ENCODE data around the gene FAM83G. TPM values are rescaled to one million over a fixed set of nuclear protein-coding genes. Genes with fewer than 3 reads are reported as not detected.

The FAM83G gene
- total RNA-seq, 1 donor from 2014 or later, result 48.7 TPM

DNA sequence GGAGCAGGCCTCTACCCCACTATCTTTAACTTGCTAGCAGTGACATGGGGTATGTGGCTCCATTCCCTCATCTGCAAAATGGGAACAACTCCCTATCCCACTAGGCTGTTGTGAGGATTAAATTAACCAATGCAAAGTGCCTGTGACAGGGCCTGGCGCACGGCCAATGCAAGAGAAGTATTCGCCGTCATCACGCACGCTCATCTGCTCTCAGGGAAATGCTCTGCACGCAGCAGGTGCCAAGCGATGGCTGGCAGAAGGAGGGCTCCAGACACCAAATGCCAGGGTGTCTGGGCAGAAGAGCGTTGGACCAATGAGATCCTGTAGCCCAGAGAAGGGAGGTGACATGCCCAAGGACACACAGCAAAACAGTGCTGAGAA is 17.3 kb downstream of the FAM83G start:
- TF ChIP-seq, protein P1, sequence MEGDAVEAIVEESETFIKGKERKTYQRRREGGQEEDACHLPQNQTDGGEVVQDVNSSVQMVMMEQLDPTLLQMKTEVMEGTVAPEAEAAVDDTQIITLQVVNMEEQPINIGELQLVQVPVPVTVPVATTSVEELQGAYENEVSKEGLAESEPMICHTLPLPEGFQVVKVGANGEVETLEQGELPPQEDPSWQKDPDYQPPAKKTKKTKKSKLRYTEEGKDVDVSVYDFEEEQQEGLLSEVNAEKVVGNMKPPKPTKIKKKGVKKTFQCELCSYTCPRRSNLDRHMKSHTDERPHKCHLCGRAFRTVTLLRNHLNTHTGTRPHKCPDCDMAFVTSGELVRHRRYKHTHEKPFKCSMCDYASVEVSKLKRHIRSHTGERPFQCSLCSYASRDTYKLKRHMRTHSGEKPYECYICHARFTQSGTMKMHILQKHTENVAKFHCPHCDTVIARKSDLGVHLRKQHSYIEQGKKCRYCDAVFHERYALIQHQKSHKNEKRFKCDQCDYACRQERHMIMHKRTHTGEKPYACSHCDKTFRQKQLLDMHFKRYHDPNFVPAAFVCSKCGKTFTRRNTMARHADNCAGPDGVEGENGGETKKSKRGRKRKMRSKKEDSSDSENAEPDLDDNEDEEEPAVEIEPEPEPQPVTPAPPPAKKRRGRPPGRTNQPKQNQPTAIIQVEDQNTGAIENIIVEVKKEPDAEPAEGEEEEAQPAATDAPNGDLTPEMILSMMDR (IDR thresholded peaks at IDR 0.05; ENCODE audit: insufficient read depth, low read length, poor library complexity, severe bottlenecking), result no peak
- DNase-seq (ENCODE audit: low read depth), result no peak
- H3K27me3 ChIP-seq (ENCODE audit: control insufficient read depth, insufficient read depth, low read length), result no peaks in the 10 kb centered on the region
- no peaks in the 10 kb centered on the region for H3K36me3 ChIP-seq (ENCODE audit: control insufficient read depth, insufficient read depth, low read length)
- no peak overlapping the region for H3K4me3 ChIP-seq (ENCODE audit: low read depth, low read length)

DNA sequence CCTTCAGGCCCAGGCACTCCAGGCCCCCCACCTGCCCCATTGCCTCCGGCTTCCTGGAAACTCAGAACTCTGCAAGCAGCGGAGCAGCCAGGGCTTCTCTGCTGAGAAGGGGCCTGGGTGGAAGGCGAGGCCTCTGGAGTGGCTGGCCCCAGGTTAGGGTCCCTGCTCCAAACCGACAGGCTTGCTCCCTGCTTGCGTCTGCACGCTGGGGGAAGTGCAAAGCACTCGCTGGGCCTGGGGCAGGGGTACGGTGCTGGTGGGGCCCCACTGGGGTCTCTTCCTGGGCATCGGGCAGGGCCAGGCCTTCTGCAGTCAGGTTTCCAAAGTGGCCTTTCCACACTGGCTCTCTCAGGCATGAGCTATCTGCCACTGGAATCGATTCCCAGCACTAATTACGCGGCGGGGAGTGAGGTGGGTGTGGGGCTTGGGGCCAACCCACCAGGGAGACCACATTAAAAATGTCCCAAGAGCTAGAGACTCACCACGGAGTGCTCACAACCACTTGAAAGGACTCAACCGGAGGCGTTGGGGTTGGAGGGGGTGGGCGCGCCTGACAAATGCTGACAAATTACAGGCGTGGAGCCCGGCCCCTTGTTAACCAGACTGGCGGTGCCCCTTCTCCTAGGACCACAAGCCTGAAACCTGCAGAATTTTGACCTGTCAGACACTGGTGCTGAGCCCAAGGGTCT is 17.9 kb downstream of the FAM83G start:
- DNase-seq (ENCODE audit: low read depth), result no peak
- TF ChIP-seq, protein P1 (IDR thresholded peaks at IDR 0.05; ENCODE audit: insufficient read depth, low read length, poor library complexity, severe bottlenecking), result no peak
- Histone ChIP-seq H3K4me3 (ENCODE audit: low read depth, low read length) (no peak overlapping the region), H3K27me3 (ENCODE audit: control insufficient read depth, insufficient read depth, low read length) (no peaks in the 10 kb centered on the region), H3K36me3 (ENCODE audit: control insufficient read depth, insufficient read depth, low read length) (no peaks in the 10 kb centered on the region)

DNA sequence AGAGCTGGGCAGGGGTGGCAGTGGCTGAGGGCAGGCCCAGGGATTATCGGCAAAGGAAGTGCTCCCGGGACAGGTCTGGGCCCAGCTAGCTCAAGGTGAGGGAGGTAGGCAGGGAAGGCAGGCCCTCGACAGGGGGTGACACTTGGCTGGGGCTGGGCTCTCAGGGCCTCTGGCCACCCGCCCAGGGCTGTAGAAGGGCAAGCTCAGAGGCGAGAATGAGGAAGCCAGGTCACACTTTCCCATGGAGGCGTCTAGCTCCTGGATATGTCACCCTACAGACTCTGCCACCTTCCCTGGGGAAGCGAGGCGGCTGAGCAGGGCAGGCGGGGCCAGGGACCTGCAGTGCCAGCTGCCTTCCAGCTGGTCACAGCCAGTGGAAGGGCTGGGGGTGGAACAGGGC is 19.1 kb downstream of the FAM83G start:
- Histone ChIP-seq H3K36me3 (ENCODE audit: control insufficient read depth, insufficient read depth, low read length) (no peaks in the 10 kb centered on the region), H3K4me3 (ENCODE audit: low read depth, low read length) (no peak overlapping the region), H3K27me3 (ENCODE audit: control insufficient read depth, insufficient read depth, low read length) (no peaks in the 10 kb centered on the region)
- no peak for DNase-seq (ENCODE audit: low read depth)
- TF ChIP-seq, protein P1 (IDR thresholded peaks at IDR 0.05; ENCODE audit: insufficient read depth, low read length, poor library complexity, severe bottlenecking), result no peak

DNA sequence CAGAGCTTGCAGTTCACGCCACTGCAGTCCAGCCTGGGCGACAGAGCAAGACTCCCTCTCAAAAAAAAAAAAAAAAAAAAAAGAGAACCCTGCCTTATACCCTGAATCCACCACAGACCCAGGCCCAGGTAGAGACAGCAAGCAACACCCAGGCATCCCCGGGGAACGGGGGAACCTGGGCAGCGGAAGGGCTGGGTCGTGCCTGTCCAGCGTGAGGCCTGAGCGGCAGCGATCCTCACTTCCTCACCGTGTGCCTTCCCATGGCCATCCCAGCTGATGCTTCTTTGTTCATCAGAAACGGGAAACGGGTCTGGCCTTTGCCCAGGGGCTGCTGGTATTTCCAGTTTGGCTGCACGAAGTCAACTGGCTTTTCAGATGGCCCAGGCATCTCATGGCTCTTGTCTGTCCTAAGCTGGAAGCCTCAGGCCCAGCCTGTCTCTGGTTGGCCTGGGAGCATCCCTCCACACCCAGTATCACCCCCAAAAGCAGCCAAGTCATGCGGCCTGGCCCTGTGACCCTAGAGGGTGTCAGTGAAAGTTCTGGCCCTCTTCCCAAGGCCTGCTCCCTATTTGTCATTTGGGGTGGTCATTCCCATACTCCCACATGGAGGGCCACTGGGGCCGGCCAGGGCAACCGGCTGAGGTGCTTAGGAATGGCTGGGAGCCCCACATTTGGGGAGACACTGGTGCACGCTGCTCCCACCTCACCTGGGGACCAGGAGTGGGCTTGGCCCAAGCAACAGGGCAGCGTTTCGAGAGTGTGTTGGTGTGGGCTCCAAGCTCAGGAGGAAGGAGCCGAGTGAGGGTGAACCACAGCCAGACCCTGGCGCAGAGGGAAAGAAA is 20.1 kb downstream of the FAM83G start:
- no peaks in the 10 kb centered on the region for H3K36me3 ChIP-seq (ENCODE audit: control insufficient read depth, insufficient read depth, low read length)
- DNase-seq (ENCODE audit: low read depth), result no peak
- H3K27me3 ChIP-seq (ENCODE audit: control insufficient read depth, insufficient read depth, low read length), result no peaks in the 10 kb centered on the region
- H3K4me3 ChIP-seq (ENCODE audit: low read depth, low read length), result no peak overlapping the region
- TF ChIP-seq, protein P1 (IDR thresholded peaks at IDR 0.05; ENCODE audit: insufficient read depth, low read length, poor library complexity, severe bottlenecking), result no peak

DNA sequence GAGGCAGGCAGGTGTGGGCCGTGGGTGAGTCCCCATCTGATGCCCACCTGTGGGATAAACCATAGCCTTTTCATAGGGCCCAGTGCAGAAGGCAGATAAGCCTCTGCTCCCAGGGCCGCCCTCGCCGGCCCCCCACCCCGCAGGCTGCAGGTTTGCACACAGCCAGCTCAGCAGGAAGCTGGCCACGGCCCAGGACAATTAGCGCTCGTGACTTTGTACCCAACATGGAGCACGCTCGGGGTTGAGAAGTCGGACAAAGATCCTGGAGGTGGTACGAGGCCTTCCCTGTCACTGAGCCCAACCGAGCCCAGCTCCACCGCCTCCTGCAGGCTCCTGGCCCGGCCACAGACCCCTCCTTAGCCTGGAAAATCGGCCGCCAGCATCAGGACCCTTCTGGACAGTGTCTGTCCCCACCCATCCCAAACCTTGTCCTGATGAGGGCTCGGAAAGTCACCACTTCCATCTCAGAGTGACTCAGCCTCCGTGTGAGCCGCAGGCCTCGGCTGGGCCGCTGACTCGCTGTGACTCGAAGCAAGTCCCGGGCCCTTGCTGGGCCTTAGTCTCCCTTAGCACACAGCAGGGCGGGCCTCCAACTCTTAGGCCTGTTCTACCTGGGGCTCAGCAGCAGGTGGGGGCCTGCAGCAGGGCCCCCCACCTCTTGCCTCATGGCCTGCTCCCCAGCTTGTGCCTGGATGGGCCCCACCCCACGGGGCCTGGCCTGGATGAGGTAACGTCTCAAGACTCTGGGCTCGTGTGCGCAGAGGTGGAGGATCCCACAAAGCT is 22.7 kb downstream of the FAM83G start:
- H3K27me3 ChIP-seq (ENCODE audit: control insufficient read depth, insufficient read depth, low read length), result no peaks in the 10 kb centered on the region
- H3K36me3 ChIP-seq (ENCODE audit: control insufficient read depth, insufficient read depth, low read length), result peaks cover 1% of the 10 kb centered on the region
- TF ChIP-seq, protein P1 (IDR thresholded peaks at IDR 0.05; ENCODE audit: insufficient read depth, low read length, poor library complexity, severe bottlenecking), result no peak
- DNase-seq (ENCODE audit: low read depth), result no peak
- H3K4me3 ChIP-seq (ENCODE audit: low read depth, low read length), result no peak overlapping the region
